HepG2 (cell line): ENCODE data around the gene NR1I2. TPM values are rescaled to one million over a fixed set of nuclear protein-coding genes. Genes with fewer than 3 reads are reported as not detected.

Experiments used
- AKNA ChIP-seq: sonication (generic); formaldehyde crosslinking; IDR thresholded peaks from 2 replicates; pipeline ENCODE4 v1.4.0; 2020; ENCODE audit warnings: missing genetic modification reagents, borderline replicate concordance
- ATF7-NPFF ChIP-seq: sonication (generic); formaldehyde crosslinking; IDR thresholded peaks from 2 replicates; pipeline ENCODE4 v1.8.1; 2023; ENCODE audit warnings: mild to moderate bottlenecking, low read depth, missing genetic modification reagents, moderate library complexity
- CBX1 ChIP-seq: IDR thresholded peaks from one replicate; pipeline ENCODE4 v1.6.1; 2016; ENCODE audit warnings: antibody characterized with exemption, low read depth
- FOSL1 ChIP-seq: sonication (generic); formaldehyde crosslinking; IDR thresholded peaks from 2 replicates; pipeline ENCODE4 v1.9.0; 2021; ENCODE audit warnings: missing genetic modification reagents, borderline replicate concordance
- MAFF ChIP-seq: IDR thresholded peaks from 2 replicates; pipeline ENCODE4 v1.6.1; 2011; ENCODE audit warnings: low read depth, low read length, improper control_type of control experiment
- MTF2 ChIP-seq: sonication (generic); formaldehyde crosslinking; IDR thresholded peaks from 2 replicates; pipeline ENCODE4 v1.5.0; 2020; ENCODE audit warnings: missing genetic modification reagents, borderline replicate concordance
- NONO ChIP-seq, 2 experiments: fragments of 450-650 bp in 1 of 2; sonication (generic) in 1 of 2; formaldehyde crosslinking in 1 of 2; IDR thresholded peaks in 1 of 2; conservative IDR thresholded peaks in 1 of 2; 2 replicates each; pipeline versions ENCODE4 v1.6.1 to v1.8.0; 2017 to 2022; ENCODE audit warnings: mild to moderate bottlenecking in 1 of 2, missing genetic modification reagents in 1 of 2, moderate library complexity in 1 of 2
- PRDM10 ChIP-seq: sonication (generic); formaldehyde crosslinking; IDR thresholded peaks from 2 replicates; pipeline ENCODE4 v1.4.0; 2020; ENCODE audit warnings: low read depth, missing genetic modification reagents
- RFX3 ChIP-seq: IDR thresholded peaks from 2 replicates; pipeline ENCODE4 v1.6.1; 2016; ENCODE audit warnings: missing biosample characterization, missing genetic modification reagents
- ZNF333 ChIP-seq: sonication (generic); formaldehyde crosslinking; IDR thresholded peaks from 2 replicates; pipeline ENCODE4 v1.4.0; 2020; ENCODE audit warnings: mild to moderate bottlenecking, missing genetic modification reagents, borderline replicate concordance
- ZNF710 ChIP-seq: sonication (generic); formaldehyde crosslinking; IDR thresholded peaks from 2 replicates; pipeline ENCODE4 v1.5.0; 2020; ENCODE audit warnings: mild to moderate bottlenecking, missing genetic modification reagents, borderline replicate concordance
- ZNF788 ChIP-seq: sonication (generic); formaldehyde crosslinking; IDR thresholded peaks from 2 replicates; pipeline ENCODE4 v1.5.0; 2020; ENCODE audit warnings: mild to moderate bottlenecking, missing genetic modification reagents, borderline replicate concordance
- polyA plus RNA-seq, 8 experiments: library from polyadenylated mRNA; depleted of rRNA in 3 of 8; stranded (reverse) in 7 of 8; unstranded in 1 of 8; fragments of >200 nt; fragmentation: Illumina TruSeq in 4 of 8; extraction: Trizol in 4 of 8; gene quantifications; 2 replicates each; pipeline versions ENCODE4 v1.2.1 to v1.2.3, GENCODE V29; 2011 to 2016; ENCODE audit warnings: low read depth in 4 of 8, missing spikeins in 1 of 8, mixed read lengths in 1 of 8; ENCODE audit not compliant: insufficient read depth in 1 of 8
- total RNA-seq, 5 experiments: library from RNA; depleted of rRNA; stranded (reverse); fragments of >200 nt; fragmentation: Illumina TruSeq; extraction: Trizol; gene quantifications; 2 replicates each; pipeline ENCODE4 v1.2.3, GENCODE V29; 2016; ENCODE audit warnings: low read depth in 1 of 5

NR1I2 gene
- total and polyA plus RNA-seq, 2 of the 13 experiments (the other 11 are each of a cell fraction or from before 2014, with no cell fraction given): 8.8 to 13.4 TPM

- TF ChIP-seq PRDM10 (CRISPR knock-in tag) (no peak), ZNF788 (CRISPR knock-in tag) (no peak), ATF7-NPFF (CRISPR knock-in tag) (no peak), CBX1 (no peak), AKNA (no peak), ZNF710 (no peak), FOSL1 (CRISPR knock-in tag) (no peak), NONO (IDR thresholded peaks at IDR 0.05) (no peak), NONO (CRISPR knock-in tag; conservative IDR thresholded peaks at IDR 0.05) (no peak), ZNF333 (no peak), MTF2 (no peak), RFX3 (no peak), MAFF (no peak)
Observed at GRCh38 chr3:119849126-119849525, 67.2 kb downstream of the NR1I2 start (continued).
